Mammary epithelial cell (primary cell): ENCODE results near the gene TWF2.

Experiments used
- EZH2 ChIP-seq: IDR thresholded peaks from 2 replicates; pipeline ENCODE4 v1.6.1; 2012; ENCODE audit warnings: low read length, inconsistent platforms, borderline replicate concordance
- TF ChIP-seq, protein P1 (sequence below), 2 donors: IDR thresholded peaks in 1 of 2; conservative IDR thresholded peaks in 1 of 2; 2 replicates each; pipeline ENCODE4 v1.5.1; 2011 to 2012; ENCODE audit warnings: inconsistent platforms in 2 of 2, low read length in 2 of 2, mild to moderate bottlenecking in 2 of 2, control low read depth in 1 of 2, low read depth in 1 of 2; ENCODE audit not compliant: insufficient read depth in 1 of 2; ENCODE audit errors: extremely low read depth in 1 of 2

DNA sequence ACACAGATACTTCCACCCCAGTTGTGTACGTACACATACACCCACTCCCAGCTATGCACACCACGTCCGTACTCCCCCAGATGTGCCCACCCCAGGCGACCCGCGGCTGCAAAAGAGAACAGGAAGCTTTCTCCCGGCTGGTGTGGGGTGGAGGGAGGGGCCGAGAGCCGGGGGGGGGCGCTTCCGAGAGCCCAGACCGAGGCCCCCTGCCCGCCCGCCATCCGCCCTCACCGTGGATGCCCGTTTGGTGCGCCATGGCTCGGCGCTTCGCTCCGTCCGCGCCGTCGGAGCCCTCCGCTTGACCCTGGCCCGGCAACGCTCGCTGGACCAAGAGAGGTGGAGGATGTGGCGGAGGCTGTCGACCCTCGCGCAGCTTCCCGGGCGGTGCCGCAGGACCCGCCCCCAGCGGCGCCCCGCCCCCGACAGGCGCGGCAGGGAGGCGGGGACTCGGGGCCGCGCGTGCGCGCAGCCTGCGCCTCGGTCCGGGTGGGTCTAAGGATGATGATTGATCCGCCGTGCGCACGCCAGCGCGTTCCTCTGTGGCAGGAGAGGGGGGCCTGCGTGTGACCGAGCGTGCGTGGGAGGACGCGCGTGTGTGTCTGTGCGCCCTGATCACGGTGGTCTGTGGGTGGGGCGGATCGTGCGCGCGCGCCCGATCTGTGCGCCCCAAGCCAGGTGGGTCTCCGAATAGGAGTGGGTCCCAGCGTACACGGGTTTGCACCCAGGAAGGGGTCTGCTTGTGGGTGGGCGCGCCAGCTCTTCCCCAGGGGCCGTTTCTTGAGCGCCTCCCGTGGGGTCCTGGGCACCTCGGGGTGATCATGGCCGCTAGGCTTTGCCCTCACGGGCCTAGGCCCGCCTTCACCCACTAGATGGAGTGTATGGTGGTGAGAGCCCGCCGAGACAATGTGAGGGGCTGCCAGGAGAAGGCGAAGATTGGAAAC is at the start of gene TWF2:
- TF ChIP-seq, protein P1, sequence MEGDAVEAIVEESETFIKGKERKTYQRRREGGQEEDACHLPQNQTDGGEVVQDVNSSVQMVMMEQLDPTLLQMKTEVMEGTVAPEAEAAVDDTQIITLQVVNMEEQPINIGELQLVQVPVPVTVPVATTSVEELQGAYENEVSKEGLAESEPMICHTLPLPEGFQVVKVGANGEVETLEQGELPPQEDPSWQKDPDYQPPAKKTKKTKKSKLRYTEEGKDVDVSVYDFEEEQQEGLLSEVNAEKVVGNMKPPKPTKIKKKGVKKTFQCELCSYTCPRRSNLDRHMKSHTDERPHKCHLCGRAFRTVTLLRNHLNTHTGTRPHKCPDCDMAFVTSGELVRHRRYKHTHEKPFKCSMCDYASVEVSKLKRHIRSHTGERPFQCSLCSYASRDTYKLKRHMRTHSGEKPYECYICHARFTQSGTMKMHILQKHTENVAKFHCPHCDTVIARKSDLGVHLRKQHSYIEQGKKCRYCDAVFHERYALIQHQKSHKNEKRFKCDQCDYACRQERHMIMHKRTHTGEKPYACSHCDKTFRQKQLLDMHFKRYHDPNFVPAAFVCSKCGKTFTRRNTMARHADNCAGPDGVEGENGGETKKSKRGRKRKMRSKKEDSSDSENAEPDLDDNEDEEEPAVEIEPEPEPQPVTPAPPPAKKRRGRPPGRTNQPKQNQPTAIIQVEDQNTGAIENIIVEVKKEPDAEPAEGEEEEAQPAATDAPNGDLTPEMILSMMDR (conservative IDR thresholded peaks at IDR 0.05 in 1 of 2, IDR thresholded peaks at IDR 0.05 in 1 of 2; ENCODE audit: extremely low read depth in 1 of 2, insufficient read depth in 1 of 2, low read depth in 1 of 2, low read length in 2 of 2), result peak; percentile 24 to 48
- TF ChIP-seq EZH2, result no peak
